ENCODE measurements around the gene WTAP.
"Not testable (repeated sequence)": the region's sequence is repeated elsewhere in the genome, so short reads cannot be mapped to it uniquely, and the experiment has no call there.

Gene WTAP

GRCh38 chr6:159726918-159727716 is at the start of gene WTAP:
WTAP (plus strand) TSS chr6:159727506; CDS start chr6:159736266, 8,760 bp downstream.
- peak; percentile 92 to 96 (median 94) for DNase-seq

- DNase-seq, result no peak
Observed at GRCh38 chr6:159677506-159678165, 49.7 kb upstream of the WTAP start.

- no peak for DNase-seq
Observed at GRCh38 chr6:159678574-159678973, 48.7 kb upstream of the WTAP start.

GRCh38 chr6:159679091-159680077 is 47.9 kb upstream of the WTAP start:
- no peak for DNase-seq

DNA sequence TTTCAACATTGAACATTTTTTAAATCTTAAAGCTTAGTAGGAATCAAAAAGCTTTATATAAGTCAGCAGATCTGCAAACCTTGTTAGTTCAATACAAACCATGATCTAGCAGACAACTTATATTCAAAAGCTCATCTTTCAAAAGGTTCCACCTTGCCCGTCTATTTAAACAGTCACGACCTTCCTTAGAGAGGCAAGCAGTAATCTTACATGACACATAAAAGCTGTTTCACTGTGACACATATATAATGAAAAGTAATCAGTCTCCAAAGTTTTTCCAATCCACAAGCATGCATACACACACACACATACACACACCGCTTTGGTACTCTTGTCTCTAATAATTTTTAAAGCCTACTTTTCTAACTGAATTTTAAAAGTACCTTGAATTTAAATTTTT is 47.2 kb upstream of the WTAP start:
- no peak for DNase-seq

- no peak for DNase-seq
Observed at GRCh38 chr6:159681191-159681880, 46.0 kb upstream of the WTAP start.

DNA sequence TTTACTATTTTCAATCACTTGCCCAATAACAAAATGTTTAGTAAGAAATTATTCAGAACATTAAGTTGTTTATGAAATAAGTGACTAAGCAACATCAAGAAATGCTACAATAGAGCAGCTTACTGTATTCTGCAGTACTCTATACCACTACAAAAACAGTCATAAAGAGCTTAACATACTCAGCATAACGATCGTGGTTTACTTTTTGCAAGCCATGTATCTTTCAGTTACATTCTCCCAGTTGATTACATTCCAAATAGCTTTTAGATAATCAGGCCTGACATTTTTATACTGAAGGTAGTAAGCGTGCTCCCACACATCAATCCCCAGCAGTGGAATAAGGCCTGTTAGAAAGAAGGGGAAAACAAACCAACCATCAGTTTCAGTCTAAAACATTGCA is 45.0 kb upstream of the WTAP start:
- no peak for DNase-seq

- DNase-seq, result no peak
Observed at GRCh38 chr6:159682810-159683209, 44.5 kb upstream of the WTAP start.

DNA sequence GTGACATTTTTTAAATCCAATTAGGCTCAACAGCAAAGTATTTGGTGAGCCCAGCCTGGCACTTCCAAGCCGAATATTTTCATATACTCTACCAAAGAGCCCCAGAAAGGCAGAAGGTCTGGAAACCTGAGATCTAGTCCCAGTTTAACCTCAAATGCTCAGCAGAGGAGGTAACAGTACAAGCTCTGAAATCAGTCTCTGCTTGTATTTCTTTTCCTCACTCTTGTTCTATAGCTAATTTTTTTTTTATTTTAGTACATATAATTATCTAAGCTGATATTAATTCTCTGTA is 43.3 kb upstream of the WTAP start:
- DNase-seq, result no peak

- DNase-seq, result no peak
Observed at GRCh38 chr6:159686040-159686439, 41.3 kb upstream of the WTAP start.

- DNase-seq, result no peak
Observed at GRCh38 chr6:159686703-159687102, 40.6 kb upstream of the WTAP start.

DNA sequence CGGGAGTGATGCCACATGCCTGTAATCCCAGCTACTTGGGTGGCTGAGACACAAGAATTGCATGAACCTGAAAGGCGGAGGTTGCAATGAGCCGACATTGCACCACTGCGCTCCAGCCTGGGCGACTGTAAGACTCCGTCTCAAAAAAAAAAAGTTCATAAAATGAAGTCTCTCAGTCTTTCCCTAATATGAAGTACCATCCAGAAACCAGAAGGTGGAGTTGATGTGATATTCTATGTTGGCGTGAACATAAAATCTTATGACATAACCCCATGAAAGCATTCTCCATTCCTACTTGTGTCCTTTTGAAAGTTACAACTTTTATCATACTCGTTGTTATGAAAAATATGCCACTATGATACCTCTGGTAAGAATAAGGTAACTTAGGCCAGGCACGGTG is 40.0 kb upstream of the WTAP start:
- no peak for DNase-seq

- no peak for DNase-seq
Observed at GRCh38 chr6:159688266-159688905, 38.9 kb upstream of the WTAP start.

GRCh38 chr6:159689001-159689400 is 38.3 kb upstream of the WTAP start:
- no peak for DNase-seq

- not testable (repeated sequence) for DNase-seq
Observed at GRCh38 chr6:159690135-159690534, 37.2 kb upstream of the WTAP start.

GRCh38 chr6:159691133-159691962 is 36.0 kb upstream of the WTAP start:
- no peak for DNase-seq

DNA sequence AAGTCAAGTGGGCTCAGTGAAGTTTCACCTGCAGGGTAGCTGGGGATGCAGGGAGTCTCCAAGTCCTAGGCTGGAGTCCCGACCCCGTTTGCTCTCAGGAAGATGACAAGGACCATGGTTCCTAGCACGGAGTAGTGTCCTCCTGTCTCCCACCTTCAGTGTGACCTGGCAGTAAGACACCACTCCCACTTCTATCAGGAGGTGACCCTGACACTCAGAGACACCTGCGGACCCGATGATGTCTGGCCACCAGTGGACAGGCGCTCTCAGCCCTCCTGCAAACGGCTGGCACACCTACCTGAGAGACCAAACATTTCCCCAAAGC is 35.4 kb upstream of the WTAP start:
- no peak for DNase-seq

DNA sequence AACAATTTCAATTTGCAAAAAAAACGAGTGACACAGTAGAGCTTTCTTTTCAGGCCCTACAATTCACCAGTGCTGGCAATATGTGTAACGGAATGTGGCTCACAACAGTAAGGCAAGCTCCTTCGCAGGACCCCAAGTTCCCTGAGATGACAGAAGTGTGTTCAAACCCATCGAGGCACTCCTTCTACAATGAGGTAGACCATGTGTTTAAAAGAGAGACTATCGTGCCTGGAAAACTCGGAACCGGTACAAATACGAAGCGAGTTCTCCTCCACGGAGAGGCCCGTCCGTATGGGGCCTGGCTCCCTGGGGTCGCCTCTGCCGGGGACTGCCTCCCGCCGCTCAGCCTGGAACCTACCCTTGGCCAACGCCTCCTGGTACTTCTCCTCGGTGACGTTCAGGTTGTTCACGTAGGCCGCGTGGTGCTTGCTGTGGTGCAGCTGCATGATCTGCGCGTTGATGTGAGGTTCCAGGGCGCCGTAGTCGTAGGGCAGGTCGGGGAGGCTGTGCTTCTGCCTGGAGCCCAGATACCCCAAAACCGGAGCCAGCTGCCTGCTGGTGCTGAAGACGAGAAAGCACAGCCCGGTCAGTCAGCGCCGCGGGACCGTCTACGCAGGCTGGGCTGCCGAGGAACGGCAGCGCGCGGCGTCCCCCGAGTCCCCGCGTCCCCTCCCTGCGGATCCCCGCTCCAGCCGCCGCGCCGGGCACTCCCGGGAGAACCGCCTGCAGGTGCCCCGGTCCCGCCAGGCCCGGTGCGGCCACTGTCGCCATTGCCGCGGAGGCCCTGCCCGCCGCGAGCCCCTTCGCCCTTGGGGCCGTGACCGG is 34.8 kb upstream of the WTAP start:
- peak; percentile 23 to 38 (median 32) for DNase-seq

DNA sequence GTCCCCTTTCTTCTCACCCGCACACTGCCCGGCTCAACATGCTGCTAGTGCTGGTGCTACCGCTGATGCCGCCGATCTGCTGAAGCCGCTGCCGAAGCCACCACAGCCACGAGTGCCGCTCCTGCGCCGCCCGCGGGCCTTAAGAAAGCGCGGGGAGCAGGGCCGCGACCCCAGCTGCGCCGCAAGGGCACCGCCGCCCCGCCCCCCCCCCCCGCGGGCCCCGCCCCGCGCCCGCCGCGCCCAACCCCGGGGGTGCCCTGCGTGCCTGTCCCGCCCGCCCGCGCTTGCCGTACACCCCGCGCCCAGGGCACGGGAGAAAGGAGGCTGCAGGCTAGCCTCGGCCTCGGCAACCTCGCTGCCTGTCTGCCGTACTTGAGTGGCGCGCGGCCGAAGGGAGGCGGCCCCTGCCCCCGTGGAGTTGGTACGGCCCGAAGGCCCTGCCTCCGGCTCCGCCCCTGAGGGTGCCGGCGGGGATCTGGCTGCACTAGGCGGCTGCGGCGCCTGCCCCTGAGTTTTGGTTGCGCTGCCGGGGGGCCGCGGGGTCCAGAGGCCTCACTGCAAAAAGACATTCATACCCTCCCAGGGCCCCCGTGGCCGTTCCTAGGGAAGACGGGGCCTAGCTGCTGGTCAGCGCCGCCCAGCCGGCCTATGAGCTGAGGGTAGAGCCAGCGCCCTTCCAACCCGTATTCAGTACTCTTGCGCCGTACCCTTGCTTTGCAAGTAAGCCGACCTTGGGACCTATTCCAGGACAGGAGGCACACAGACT is 34.0 kb upstream of the WTAP start, which contains the start of gene SOD2:
SOD2 (minus strand) TSS at position 114 of the 766 bp plus-strand sequence; CDS start at position 40, 74 bp downstream.
- DNase-seq, result peak; percentile 67 to 89 (median 74)
